ENCODE data around the gene MYO16.

MYO16 gene

DNA sequence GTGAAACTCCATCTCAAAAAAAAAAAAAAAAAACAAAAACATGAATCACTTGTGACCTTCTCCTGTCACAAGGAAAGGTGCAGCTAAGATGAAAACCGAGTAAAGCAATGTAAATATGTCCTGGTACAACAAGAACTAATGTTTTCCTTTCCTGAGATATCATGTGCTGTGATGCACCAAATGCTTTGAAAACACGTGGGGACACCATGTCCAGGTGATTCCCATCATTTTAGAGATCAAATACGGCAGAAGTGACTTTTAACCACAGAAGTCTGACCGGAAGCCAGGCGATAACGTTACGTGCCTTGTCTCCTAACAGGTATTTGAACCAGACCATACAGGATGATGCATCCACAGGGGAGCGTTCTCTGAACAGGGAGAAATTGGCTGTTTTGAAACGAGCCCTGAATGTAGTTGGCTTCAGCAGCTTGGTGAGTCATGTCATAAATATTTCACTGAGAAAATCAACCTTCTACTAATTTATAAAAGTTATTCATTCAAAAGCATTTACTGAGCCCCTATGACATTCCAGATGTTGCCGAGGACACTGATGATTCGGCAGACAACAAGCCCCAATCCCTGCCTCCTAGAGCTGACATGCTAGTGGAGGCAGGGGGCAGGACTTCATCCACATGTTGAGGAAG lies 328.1 kb downstream of the MYO16 start:
- DNase-seq = no peak
- H3K27ac Mint-ChIP-seq = no peak overlapping the region
- H3K36me3 Mint-ChIP-seq (ENCODE audit: low read depth) = no peaks in the 10 kb centered on the region
- H3K9me3 Mint-ChIP-seq = no peaks in the 10 kb centered on the region
- peaks cover 1% of the 10 kb centered on the region for H3K4me1 Mint-ChIP-seq (ENCODE audit: low read depth)
- no peak overlapping the region for H3K4me3 Mint-ChIP-seq
- peaks cover 18% of the 10 kb centered on the region for H3K27me3 Mint-ChIP-seq

DNA sequence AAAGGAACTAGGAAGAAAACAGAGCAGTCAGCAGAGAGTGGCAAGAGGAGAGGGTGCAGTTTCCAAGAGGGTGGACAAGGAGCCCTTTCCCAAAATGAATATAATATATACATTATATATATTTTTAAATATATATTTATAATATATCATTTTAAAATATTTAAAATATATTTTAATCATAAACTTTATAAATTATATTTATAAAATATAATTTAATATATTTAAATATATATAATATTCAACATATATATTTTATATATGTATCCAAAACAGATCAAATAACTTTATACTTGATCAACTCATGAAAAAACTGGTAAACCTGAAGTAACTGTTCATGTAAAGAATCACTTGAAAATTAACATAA lies 328.6 kb downstream of the MYO16 start:
- Mint-ChIP-seq H3K27ac (no peak overlapping the region), H3K4me1 (ENCODE audit: low read depth) (peaks cover 1% of the 10 kb centered on the region), H3K27me3 (peaks cover 18% of the 10 kb centered on the region), H3K36me3 (ENCODE audit: low read depth) (no peaks in the 10 kb centered on the region), H3K4me3 (no peak overlapping the region), H3K9me3 (no peaks in the 10 kb centered on the region)
- no peak for DNase-seq

DNA sequence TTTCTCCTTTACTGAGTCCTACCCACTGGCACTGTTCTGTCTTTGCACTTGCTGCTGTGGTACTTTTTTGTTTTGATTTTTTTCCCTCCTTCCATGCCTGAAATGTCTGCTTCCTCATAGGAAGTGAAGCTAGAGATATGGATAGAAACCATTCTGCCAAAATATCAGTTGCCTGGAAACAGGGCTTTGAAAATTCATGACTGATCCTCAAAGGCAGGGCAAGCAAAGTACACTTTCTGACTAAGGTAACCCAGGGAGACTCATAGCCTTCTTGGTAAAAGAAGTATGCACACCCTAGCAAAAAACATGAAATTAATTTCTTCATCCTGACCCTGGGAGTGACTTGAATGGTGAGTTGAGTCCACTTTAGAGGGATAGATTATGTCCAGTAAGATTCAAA lies 329.8 kb downstream of the MYO16 start:
- no peak for DNase-seq
- Mint-ChIP-seq H3K36me3 (ENCODE audit: low read depth) (no peaks in the 10 kb centered on the region), H3K27me3 (peaks cover 18% of the 10 kb centered on the region), H3K9me3 (no peaks in the 10 kb centered on the region), H3K4me3 (no peak overlapping the region), H3K27ac (no peak overlapping the region), H3K4me1 (ENCODE audit: low read depth) (peaks cover 1% of the 10 kb centered on the region)

DNA sequence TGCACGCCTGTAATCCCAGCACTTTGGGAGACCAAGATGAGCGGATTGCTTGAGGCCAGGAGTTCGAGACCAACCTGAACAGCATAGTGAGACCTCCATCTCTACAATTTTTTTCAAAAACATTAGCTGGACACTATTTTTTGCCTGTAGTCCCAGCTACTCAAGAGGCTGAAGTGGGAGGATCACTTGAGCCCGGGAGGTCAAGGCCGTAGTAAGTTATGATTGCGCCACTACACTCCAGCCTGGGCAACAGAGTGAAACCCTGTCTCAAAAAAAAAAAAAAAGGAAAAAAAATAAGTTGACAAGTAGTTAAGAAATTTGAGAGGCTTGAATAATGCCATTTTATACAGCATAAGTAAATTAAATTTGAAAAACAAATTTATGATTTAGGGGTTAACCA lies 330.6 kb downstream of the MYO16 start:
- DNase-seq = no peak
- peaks cover 16% of the 10 kb centered on the region for H3K27me3 Mint-ChIP-seq
- H3K4me3 Mint-ChIP-seq = no peak overlapping the region
- no peak overlapping the region for H3K27ac Mint-ChIP-seq
- peaks cover 1% of the 10 kb centered on the region for H3K4me1 Mint-ChIP-seq (ENCODE audit: low read depth)
- H3K36me3 Mint-ChIP-seq (ENCODE audit: low read depth) = no peaks in the 10 kb centered on the region
- H3K9me3 Mint-ChIP-seq = no peaks in the 10 kb centered on the region

DNA sequence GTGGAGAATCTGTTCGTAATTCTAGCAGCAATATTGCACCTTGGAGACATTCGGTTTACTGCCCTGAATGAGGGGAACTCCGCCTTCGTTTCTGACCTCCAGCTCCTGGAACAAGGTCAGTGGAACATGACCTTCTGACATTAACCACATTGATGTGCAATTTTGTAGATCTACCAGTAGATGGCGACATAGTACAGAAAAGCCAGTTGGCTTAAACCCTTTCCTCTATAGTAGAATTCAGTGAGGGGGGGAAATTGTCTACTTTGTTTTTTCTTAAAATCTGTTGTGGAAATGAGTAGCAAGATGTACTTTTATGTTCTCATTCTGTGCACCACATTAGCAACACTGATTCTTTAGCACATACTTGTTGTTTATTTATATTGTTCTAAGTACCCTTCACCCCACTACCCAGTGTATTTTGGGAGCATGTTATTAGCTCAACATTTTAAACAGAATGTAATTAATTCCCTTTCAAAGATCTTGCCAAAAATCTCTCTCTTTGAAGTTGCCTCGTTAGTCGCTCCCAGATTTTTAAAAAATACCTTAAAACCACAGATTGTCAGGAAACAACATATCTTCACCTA lies 332.2 kb downstream of the MYO16 start:
- no peaks in the 10 kb centered on the region for H3K9me3 Mint-ChIP-seq
- DNase-seq = no peak
- no peak overlapping the region for H3K27ac Mint-ChIP-seq
- H3K4me3 Mint-ChIP-seq = no peak overlapping the region
- H3K27me3 Mint-ChIP-seq = peaks cover 4% of the 10 kb centered on the region
- H3K4me1 Mint-ChIP-seq (ENCODE audit: low read depth) = peaks cover 1% of the 10 kb centered on the region
- H3K36me3 Mint-ChIP-seq (ENCODE audit: low read depth) = no peaks in the 10 kb centered on the region

DNA sequence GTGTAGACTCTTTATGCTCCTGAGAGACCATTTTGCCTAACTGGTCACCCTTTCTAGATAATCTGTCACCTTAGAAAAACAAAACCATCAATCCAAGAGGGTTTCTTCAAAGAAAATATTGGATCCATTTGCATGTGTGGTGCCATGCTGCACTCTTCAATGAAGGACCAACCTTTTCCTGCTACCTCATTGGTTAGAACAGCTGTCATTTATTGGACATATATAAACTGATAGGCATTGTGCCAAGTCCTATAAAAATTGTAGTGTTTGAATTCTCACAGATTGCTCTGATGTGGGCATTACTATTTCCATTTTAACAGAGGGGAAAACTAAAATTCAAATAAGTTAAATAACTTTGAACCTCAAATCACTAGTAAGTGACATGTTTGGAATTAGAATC lies 333.2 kb downstream of the MYO16 start:
- H3K4me3 Mint-ChIP-seq = no peak overlapping the region
- H3K27me3 Mint-ChIP-seq = no peaks in the 10 kb centered on the region
- DNase-seq = no peak

DNA sequence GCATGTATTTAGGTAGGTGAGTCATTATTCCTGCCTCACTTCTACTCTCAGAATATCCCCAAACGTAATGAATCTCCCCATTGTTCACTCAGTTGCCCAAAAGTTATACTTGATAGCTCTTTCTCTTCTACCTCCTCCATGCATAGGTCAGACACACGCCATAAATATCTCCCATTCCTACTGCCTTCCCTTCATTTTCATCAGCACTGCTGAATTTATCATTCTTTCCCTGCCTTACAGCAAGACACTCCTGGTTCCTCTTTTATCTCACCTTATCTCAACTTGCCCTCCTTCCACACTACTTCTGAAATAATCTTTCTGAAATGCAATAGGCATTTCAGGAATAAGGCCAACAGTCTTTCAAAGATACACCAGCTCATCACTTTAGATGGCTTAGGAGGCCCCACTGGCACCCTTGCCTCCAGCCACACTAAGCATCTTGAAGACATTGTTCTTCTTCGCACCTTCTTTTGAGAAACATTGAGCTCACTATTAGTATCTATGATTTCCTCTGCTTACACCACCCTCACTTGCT lies 333.9 kb downstream of the MYO16 start:
- Mint-ChIP-seq H3K27me3 (no peaks in the 10 kb centered on the region), H3K4me3 (no peak overlapping the region), H3K4me1 (ENCODE audit: low read depth) (peaks cover 1% of the 10 kb centered on the region), H3K9me3 (no peaks in the 10 kb centered on the region), H3K27ac (no peak overlapping the region), H3K36me3 (ENCODE audit: low read depth) (no peaks in the 10 kb centered on the region)
- no peak for DNase-seq

More for the DNA sequence above, 333.2 kb downstream of the MYO16 start:
- H3K9me3 Mint-ChIP-seq = no peaks in the 10 kb centered on the region
- no peak overlapping the region for H3K27ac Mint-ChIP-seq
- no peaks in the 10 kb centered on the region for H3K36me3 Mint-ChIP-seq (ENCODE audit: low read depth)
- peaks cover 1% of the 10 kb centered on the region for H3K4me1 Mint-ChIP-seq (ENCODE audit: low read depth)

DNA sequence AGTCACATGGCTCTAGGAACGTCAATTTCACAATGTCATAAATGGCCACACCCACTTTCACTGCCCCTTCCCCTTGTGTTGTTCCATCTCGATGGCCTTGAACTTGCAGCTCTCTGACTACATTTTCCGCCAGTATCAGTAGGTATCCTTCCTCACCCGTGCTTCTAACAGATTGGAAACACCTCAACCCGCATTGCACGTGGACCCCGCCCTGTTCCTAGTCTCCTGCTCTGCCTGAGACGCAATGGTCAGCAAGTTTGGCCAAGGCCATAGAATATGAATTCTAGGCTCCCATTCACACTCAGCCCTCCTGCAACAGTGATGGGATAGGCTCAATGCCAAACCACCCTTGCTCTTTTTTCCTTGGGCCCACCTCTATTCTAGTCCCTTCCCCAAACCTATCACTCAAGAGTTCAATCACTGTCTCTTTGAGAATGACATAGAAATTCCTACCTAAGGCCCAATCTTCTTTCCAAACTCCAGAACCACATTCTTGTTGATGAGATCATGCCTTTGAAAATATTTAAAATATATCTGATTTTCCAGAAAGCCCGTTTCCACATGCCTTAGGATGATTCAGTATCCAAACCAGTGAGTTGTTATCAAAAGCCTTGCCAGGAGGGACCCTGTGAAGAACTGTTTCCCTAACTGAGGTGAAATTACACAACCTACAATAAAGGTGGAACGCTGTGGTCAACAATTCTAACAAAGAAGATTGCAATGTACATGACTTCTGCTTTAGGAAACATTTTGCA lies 334.6 kb downstream of the MYO16 start:
- DNase-seq = no peak
- Mint-ChIP-seq H3K36me3 (ENCODE audit: low read depth) (no peaks in the 10 kb centered on the region), H3K27ac (no peak overlapping the region), H3K9me3 (no peaks in the 10 kb centered on the region), H3K4me3 (no peak overlapping the region), H3K27me3 (no peaks in the 10 kb centered on the region), H3K4me1 (ENCODE audit: low read depth) (peaks cover 1% of the 10 kb centered on the region)

DNA sequence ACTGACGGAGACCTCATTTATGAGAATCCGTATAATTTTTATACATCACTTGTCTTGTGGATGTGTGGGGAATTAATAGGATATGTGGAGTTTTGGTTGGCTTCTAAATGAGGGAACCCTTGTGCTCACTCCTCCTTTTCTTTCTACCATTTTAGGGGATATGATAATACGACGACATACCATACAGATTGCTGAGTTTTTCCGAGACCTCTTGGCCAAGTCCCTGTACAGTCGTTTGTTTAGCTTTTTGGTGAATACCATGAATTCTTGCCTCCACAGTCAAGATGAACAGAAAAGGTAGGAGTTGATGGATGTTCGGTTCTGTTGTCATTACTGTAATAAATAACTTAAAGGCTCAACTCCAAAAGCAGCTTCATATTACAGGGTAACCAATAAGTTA lies 335.2 kb downstream of the MYO16 start:
- Mint-ChIP-seq H3K9me3 (no peaks in the 10 kb centered on the region), H3K27ac (no peak overlapping the region), H3K4me3 (no peak overlapping the region), H3K27me3 (no peaks in the 10 kb centered on the region), H3K4me1 (ENCODE audit: low read depth) (peaks cover 1% of the 10 kb centered on the region), H3K36me3 (ENCODE audit: low read depth) (no peaks in the 10 kb centered on the region)
- DNase-seq = no peak

DNA sequence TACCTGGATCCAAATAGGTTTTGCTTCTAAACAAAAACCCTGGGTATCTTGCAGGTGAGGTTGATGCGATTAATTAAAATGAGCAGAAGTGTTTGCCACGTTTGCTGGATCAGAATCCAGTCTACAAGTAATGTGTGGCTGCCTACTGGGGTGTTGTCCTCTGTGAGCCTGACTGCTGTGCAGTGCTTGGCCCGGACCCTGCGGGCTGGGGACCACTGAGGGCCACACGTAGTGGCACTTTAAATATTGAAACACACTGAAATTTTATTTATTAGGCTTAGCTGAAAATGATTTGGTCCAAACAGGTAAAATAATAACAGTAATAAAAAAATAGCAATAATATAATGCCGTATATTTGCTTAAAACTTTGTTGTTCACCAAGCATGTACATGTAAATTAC lies 338.0 kb downstream of the MYO16 start:
- Mint-ChIP-seq H3K4me3 (no peak overlapping the region), H3K27me3 (peaks cover 6% of the 10 kb centered on the region), H3K4me1 (ENCODE audit: low read depth) (no peaks in the 10 kb centered on the region), H3K27ac (no peak overlapping the region), H3K9me3 (no peaks in the 10 kb centered on the region), H3K36me3 (ENCODE audit: low read depth) (no peaks in the 10 kb centered on the region)
- DNase-seq = no peak

DNA sequence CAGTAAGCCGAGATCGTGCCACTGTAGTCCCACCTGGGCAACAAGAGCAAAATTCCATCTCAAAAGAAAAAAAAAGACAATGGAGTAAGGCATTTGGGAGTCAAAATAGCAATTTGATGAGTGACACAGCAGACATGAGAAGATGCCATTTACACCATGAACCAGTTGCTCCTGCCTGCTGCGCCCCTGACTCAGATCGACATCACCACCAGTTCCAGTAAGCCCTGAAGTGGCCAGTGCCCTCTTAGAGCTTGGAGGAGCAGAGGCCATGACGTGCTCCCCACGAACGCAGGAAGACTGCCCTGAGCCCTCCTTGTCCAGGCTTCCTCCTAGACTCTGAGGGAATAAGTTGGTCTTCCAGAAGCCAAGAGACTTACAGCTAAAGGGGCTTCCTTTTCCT lies 339.2 kb downstream of the MYO16 start:
- DNase-seq = no peak
- H3K9me3 Mint-ChIP-seq = no peaks in the 10 kb centered on the region
- H3K27me3 Mint-ChIP-seq = peaks cover 6% of the 10 kb centered on the region
- no peak overlapping the region for H3K4me3 Mint-ChIP-seq
- no peak overlapping the region for H3K27ac Mint-ChIP-seq
- H3K4me1 Mint-ChIP-seq (ENCODE audit: low read depth) = no peaks in the 10 kb centered on the region
- H3K36me3 Mint-ChIP-seq (ENCODE audit: low read depth) = no peaks in the 10 kb centered on the region

DNA sequence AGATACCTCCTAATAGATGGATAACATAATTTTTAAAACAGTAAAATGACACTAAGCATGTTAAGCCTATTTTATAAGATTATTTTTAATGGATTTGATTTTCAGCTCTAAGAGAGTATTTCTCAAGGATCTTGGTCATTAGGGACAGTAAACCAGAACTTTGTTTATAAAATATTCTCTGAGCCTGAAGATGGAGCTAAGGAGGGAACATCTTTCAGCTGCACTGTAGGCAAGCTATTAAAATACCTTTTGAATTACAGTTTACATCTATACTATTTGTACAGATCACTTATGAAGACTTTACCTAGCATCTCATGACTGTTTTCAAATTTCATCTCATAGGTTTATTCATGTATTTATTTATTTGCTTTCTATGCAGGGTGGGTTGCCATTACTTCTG lies 345.3 kb downstream of the MYO16 start:
- H3K9me3 Mint-ChIP-seq = no peaks in the 10 kb centered on the region
- no peak overlapping the region for H3K27ac Mint-ChIP-seq
- no peak for DNase-seq
- peaks cover 22% of the 10 kb centered on the region for H3K27me3 Mint-ChIP-seq
- no peak overlapping the region for H3K4me3 Mint-ChIP-seq
- no peaks in the 10 kb centered on the region for H3K36me3 Mint-ChIP-seq (ENCODE audit: low read depth)
- no peaks in the 10 kb centered on the region for H3K4me1 Mint-ChIP-seq (ENCODE audit: low read depth)

DNA sequence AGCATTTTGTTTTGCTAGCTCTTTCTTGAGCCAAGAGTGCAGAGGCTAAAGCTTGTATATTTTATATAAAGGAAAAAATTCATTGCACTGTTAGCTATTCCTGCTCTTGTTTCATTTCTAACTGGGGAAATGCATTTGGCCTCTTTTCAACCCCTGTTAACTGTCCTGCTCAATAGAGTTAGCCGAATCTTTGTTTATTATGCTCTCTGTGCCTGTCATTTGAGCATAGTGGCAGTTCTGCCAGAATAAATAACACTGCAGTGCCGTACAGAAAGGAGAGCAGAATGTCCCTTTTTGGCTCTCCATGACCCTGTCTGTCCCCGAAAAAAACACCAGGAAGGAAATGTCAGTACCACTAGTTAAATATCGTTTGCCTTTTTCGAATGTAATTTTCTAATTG lies 350.8 kb downstream of the MYO16 start:
- no peaks in the 10 kb centered on the region for H3K36me3 Mint-ChIP-seq (ENCODE audit: low read depth)
- DNase-seq = no peak
- no peaks in the 10 kb centered on the region for H3K4me1 Mint-ChIP-seq (ENCODE audit: low read depth)
- no peaks in the 10 kb centered on the region for H3K9me3 Mint-ChIP-seq
- H3K27ac Mint-ChIP-seq = no peak overlapping the region
- peaks cover 37% of the 10 kb centered on the region for H3K27me3 Mint-ChIP-seq
- H3K4me3 Mint-ChIP-seq = no peak overlapping the region

DNA sequence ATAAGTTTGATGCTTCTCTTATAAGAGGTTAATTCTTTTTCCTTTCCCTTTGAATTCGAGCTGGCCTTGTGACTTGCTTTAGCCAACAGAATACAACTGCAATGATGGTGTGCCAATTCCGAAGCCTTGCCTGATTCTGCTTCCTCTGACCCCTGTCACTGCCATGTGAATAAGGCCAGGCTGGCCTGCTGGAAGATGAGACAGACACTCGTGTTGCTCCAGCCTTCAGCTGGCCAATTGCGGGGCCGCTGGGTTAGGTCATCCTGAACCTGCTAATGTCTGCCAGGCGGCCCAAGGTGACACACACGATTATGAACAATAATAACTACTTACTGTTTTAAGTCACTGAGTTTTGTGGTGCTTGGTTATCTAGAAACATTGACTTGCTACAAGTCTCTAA lies 352.0 kb downstream of the MYO16 start:
- H3K9me3 Mint-ChIP-seq = no peaks in the 10 kb centered on the region
- H3K4me1 Mint-ChIP-seq (ENCODE audit: low read depth) = no peaks in the 10 kb centered on the region
- peaks cover 36% of the 10 kb centered on the region for H3K27me3 Mint-ChIP-seq
- no peaks in the 10 kb centered on the region for H3K36me3 Mint-ChIP-seq (ENCODE audit: low read depth)
- no peak overlapping the region for H3K4me3 Mint-ChIP-seq
- no peak overlapping the region for H3K27ac Mint-ChIP-seq
- no peak for DNase-seq

DNA sequence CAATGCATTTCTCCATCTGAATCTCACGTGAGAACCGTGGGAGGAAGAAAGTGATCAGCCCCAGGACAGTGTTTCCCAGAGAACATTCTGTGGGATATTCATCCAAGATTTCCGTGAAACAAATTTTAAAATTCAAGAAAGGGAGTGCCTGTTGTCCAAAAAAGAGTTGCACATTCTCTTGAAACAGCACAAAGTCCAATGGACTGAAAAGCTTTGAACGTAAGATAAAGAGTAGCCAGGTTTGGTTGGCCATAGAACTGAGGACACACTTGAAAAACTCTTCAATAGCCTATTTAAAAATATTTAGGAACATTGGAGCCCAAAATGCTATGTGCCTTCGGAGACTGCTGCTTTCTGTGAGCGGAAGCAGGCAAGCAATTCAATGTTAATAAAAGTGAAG lies 353.9 kb downstream of the MYO16 start:
- H3K36me3 Mint-ChIP-seq (ENCODE audit: low read depth) = no peaks in the 10 kb centered on the region
- H3K4me1 Mint-ChIP-seq (ENCODE audit: low read depth) = no peaks in the 10 kb centered on the region
- H3K27me3 Mint-ChIP-seq = peaks cover 25% of the 10 kb centered on the region

More for the DNA sequence above, 353.9 kb downstream of the MYO16 start:
- no peak overlapping the region for H3K27ac Mint-ChIP-seq
- no peaks in the 10 kb centered on the region for H3K9me3 Mint-ChIP-seq
- H3K4me3 Mint-ChIP-seq = no peak overlapping the region
- DNase-seq = no peak
